GM21825 (cell line): ENCODE data around the gene PADI1.
"Not testable (repeated sequence)": the region's sequence is repeated elsewhere in the genome, so short reads cannot be mapped to it uniquely, and the experiment has no call there.

ENCODE experiments used
- ATAC-seq: cut with Tn5 transposase; IDR thresholded peaks from one replicate; pipeline ENCODE4 v1.9.1; 2021; ENCODE audit warnings: mild to moderate bottlenecking, moderate library complexity; ENCODE audit not compliant: unreplicated experiment

PADI1 gene

DNA sequence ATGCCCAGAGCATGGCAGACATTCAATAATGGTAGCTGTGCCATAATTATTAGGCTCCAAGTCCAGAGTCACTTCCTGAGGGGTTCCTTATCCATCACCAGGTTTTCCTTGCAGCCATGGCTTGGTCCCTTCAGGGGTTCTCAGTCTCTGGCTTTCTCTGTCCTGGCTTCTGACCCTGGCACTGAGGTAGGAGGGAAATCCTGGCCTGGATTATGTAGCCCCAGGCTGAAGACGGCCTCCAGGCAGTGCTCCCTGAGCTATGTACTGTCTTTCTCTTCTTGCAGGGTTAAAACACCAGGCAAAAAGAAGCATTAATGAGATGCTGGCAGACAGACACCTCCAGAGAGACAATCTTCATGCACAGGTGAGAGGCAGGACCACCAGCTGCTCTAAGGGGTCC is 34.5 kb downstream of the PADI1 start:
- ATAC-seq = no peak

DNA sequence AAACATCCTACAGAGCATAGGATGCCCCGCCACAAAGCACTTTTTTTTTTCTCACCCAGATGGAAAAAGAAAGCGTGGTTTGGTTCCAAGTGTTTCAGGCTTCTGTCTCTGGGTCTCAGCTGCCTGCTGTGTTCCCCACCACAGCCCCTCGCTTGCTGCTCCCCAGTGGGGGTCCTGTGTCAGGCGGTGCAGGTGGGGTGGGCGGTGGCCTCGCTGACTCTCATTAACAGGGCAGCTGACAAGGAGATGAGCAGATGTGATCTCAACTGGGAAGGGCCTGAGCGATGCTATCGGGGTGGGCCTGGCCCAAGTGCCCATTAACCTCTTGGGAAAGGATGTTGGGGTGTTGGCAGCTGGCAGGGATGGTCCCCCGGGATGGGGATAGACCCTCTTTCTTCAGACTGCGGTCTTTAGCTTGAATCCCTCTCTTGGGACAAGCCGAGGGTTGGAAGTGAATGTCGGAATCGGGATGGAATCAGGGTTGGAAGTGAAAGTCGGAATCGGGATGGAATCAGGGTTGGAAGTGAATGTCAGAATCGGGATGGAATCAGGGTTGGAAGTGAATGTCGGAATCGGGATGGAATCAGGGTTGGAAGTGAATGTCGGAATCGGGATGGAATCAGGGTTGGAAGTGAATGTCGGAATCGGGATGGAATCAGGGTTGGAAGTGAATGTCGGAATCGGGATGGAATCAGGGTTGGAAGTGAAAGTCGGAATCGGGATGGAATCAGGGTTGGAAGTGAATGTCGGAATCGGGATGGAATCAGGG is 36.3 kb downstream of the PADI1 start:
- not testable (repeated sequence) for ATAC-seq

DNA sequence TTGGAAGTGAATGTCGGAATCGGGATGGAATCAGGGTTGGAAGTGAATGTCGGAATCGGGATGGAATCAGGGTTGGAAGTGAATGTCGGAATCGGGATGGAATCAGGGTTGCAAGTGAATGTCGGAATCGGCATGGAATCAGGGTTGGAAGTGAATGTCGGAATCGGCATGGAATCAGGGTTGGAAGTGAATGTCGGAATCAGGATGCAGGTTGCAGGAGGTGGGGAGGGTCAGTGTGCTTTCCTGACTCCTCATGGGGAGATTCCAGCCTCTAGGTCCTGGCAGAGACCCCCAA is 36.8 kb downstream of the PADI1 start:
- not testable (repeated sequence) for ATAC-seq

GRCh38 chr1:17243274-17243673 is 38.3 kb downstream of the PADI1 start:
- no peak for ATAC-seq

DNA sequence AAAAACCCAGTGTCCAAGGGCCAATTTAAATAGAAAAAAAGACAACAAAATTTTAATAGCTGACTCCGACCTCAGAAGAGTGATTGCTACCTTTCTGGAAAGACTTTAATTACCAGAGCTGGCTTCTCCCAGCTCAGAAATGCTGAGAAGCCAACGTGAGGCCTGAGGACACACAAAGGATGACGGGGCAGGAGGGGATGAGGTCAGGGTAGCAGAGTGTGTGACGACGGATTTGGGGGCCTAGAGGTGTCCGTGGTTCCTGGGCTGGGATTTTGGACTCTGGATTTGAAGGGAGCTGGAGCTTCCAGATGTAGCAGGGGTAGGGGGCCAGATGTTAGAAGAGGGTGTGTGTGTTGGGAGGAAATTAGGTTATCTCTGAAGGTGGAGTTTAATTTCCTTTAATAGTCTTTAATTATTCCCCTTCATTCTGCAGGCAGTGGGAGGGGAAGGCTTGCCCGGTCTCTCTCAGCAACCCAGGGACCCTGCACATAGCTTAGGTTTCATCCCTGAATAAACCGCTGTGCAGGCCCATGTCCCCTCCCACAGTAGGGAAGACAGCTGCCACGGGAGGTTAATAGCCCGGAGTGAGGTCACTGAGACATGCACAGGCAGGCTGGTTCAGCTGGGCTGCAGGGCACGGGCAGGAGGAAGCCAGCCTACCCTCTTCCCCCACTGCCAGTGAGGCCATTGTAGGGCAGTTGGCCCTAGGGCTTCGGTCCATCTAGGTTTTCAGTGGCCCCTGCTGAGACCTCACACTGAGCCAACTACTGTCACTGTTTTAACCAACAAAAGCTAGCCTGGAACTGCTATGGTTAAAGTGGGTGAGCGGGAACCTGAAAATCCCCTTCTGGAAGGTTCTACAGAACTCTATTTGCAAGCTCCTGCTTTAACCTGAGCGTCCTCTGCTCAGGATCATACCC is 40.2 kb downstream of the PADI1 start:
- no peak for ATAC-seq

DNA sequence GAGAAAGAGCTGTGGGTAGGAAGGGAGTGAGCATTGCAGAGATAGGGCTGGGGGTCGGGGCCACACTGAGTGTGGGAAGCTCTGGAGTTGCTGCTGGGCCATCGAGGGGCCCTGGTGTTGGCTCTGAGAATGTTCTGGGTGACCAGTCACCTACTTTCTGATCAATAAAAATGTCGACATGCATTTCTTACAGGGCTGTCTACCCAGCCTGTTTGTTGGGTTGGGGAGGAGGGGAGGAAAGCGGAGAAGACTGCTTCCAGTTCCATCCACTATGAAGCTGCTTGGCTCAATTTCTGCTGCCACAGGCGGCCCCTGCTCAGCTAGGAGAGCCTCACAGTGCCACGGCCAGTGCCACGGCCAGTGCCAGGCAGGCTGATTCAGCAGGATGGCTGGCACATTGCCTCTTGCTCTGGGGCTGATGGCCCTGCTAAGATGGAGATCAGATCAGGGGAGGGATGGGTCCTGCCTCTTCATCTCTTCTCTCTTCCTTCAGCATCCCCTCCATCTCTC is 40.9 kb downstream of the PADI1 start:
- ATAC-seq = no peak

GRCh38 chr1:17246971-17247370 is 42.0 kb downstream of the PADI1 start:
- no peak for ATAC-seq

DNA sequence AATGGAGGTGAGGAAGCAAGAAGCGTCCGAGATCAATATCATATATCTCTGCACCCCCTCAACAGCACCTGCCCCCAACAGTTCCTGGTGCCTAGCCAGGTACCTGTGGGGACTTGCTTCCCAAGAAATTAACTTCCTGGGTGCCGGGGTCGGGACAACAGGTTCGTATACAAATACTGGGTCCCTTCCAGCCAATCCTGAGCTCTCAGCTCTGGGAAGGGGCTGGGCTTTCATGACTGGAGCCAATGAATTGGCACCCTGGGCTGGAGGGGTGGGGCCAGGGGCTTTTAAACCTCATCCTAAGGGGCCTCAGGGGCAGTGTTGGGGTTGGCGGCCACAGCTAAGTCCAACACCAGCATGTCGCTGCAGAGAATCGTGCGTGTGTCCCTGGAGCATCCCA is 43.9 kb downstream of the PADI1 start, which contains the start of gene PADI3:
Gene PADI3 (plus strand): TSS at position 318 of the 400 bp plus-strand sequence. CDS start 40 bp downstream, at position 358.
- ATAC-seq = no peak

DNA sequence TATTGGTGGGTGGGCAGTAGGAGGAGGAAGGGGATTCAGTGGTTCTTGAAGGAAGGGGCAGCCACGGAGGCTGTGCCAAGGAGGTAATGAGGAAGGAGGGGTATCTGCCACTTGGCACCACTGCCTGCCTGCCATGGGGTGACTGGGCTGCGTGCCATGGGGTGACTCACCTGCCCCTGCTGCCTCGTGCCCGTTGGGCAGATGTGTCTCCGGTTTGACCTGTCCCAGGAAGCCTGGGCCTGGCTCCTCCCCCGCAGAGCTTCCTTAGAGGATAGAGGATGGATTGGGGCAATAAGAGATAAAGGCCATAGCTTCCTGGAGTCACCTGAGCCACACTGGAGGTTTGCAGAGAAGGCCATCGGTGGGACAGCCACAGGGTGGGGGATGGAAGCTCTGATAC is 45.7 kb downstream of the PADI1 start:
- ATAC-seq = no peak

GRCh38 chr1:17251246-17251645 is 46.3 kb downstream of the PADI1 start:
- no peak for ATAC-seq

DNA sequence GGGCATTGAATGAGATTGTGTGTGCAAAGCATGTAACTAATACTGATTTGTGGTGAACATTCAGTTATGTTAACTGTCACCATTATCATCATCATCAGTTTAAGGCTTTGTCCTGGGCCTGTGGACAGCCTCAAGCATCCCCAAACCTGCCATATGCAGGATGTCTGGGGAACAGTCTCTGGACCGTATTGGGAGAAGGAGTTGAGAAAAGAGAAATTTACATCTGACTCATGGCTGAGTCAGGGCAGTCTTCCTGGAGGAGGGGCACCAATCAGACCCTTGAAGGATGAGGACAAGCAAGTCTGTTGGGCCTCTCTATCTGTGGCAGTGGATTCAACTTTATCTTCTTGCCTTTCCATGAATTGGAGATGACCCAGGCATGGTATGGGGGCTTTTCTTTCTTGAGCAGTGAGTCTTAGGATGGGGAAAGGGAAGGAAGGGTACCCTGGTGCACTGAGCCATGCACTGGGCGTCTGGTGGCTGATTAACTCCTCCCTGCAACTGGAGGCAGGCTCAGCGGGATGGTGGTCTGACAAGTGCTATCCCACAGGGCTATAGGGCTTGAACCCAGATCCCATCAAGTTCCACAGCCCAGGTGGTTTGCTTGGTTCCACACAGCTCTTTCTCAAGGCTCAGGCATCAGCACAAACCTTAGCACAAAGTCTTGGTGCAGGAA is 46.9 kb downstream of the PADI1 start:
- ATAC-seq = no peak

DNA sequence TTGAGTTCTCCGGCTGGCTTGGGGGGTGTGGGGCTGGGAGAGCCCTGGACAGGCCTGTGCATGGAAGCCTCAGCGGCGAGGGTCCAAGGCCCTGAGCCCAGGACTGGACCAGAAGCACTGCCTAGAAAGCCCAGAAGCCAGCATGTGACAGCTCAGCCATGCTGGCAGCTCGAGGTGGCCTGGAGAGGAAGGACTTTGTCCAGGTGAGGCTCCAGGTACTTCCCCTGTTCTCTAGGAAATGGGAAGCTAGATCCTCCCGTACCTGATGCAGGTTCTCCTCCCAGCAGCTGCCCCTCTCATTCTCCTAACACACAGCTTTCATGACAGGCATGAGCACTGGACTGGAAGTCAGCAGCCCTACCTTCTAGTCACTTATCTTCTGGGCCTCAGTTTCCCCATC is 50.4 kb downstream of the PADI1 start:
- no peak for ATAC-seq

DNA sequence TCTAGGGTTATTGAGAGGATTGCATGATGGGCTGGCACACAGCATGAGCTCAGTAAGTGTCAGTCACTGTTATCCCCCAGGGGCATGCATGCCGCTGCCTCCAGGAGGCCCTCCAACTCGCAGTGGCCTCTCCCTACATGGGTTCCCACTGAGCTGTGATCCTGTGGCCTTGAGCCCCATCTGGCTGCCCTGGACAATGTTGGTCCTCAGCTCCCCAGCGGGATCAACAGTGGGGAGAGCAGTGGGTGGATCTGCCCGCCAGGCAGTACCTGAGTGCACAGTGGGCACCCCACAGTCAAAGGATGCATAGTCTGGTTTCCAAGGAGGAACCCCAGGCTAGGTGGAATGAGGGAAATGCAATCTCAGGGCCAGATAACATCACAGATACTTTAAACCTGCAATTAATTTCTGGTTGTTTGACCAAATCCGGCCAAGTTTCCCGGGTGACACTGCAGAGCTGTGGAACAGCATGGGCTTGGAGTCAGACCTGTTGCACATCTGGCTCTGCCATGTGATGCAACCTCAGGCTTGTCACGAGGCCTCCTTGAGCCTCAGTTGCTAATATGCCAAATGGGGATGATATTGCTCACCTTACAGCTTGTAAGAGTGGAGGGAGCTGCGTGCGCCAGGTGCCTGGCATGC is 53.3 kb downstream of the PADI1 start:
- no peak for ATAC-seq

GRCh38 chr1:17258758-17259130 is 53.8 kb downstream of the PADI1 start:
- ATAC-seq = no peak

- ATAC-seq = no peak
These were observed 54.4 kb downstream of the PADI1 start for GRCh38 chr1:17259233-17259873.

DNA sequence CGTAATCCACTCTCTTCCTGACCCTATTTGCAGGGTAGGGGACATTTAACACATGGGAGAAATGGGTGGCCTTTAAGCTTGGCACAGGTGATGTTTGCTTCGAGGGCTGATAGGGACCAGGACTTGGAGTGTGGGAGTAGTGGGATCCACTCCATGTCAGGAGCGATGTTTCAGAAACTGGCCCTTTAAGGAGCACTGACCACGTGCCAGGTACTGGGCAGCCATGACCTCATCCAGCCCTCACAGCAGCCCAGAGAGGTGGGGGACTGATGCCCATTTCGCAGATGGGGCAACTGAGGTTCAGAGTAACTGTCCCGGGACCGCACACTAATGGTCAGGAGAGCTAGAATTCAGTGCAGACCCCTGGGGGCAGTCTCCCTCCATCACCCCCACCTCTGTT is 55.3 kb downstream of the PADI1 start:
- no peak for ATAC-seq

- no peak for ATAC-seq
These were observed 55.8 kb downstream of the PADI1 start for GRCh38 chr1:17260738-17261137.

- ATAC-seq = no peak
These were observed 59.0 kb downstream of the PADI1 start for GRCh38 chr1:17263936-17264335.

GRCh38 chr1:17264470-17264869 is 59.5 kb downstream of the PADI1 start:
- no peak for ATAC-seq

- no peak for ATAC-seq
These were observed 60.2 kb downstream of the PADI1 start for GRCh38 chr1:17265162-17265561.
